ENCODE measurements around the gene MEMO1. TPM values are rescaled to one million over a fixed set of nuclear protein-coding genes. Genes with fewer than 3 reads are reported as not detected.

MEMO1 gene
- total and polyA plus RNA-seq, 8 donors: 3.5 to 33.8 (median 25.6) TPM

DNA sequence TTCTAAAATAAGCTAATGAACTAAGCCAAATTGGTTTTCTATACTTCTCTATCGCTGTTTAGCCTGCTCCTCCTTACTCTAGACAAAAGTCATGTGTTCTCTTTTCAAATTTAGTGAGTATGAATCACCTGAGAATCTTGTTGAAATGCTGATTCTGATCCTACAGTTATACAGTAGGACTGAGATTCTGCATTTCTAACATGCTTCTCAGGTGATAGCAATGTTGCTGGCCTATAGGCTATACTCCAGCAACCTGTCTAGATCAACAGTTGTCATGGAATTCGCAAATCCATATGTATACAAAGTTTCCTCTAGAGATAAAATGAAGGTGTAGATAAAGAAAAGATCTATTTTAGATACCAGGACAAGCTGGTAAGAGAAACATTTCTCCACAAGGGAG lies 62.9 kb downstream of the MEMO1 start:
- 64 to 77% (median 67%) methylated on average over 2 of the region's 2 CpGs for WGBS, 5 donors
- intact Hi-C loops (cut with DNase I; ENCODE audit: low total_unique reads): no loop called here
- Histone ChIP-seq H3K36me3 (peaks cover under 1 to 5% (median 4%) of the 10 kb centered on the region in 4 donors), H3K4me1 (peaks cover 0 to 13% (median 0%) of the 10 kb centered on the region in 4 donors), H3K27ac (no peak overlapping the region), H3K4me3 (no peak overlapping the region), H3K9me3 (no peaks in the 10 kb centered on the region), H3K27me3 (no peaks in the 10 kb centered on the region)
- DNase-seq: no peak
- TF ChIP-seq, protein P1, sequence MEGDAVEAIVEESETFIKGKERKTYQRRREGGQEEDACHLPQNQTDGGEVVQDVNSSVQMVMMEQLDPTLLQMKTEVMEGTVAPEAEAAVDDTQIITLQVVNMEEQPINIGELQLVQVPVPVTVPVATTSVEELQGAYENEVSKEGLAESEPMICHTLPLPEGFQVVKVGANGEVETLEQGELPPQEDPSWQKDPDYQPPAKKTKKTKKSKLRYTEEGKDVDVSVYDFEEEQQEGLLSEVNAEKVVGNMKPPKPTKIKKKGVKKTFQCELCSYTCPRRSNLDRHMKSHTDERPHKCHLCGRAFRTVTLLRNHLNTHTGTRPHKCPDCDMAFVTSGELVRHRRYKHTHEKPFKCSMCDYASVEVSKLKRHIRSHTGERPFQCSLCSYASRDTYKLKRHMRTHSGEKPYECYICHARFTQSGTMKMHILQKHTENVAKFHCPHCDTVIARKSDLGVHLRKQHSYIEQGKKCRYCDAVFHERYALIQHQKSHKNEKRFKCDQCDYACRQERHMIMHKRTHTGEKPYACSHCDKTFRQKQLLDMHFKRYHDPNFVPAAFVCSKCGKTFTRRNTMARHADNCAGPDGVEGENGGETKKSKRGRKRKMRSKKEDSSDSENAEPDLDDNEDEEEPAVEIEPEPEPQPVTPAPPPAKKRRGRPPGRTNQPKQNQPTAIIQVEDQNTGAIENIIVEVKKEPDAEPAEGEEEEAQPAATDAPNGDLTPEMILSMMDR (IDR thresholded peaks at IDR 0.05): no peak
- no peak for TF ChIP-seq POLR2AphosphoS5 (IDR thresholded peaks at IDR 0.05)
- TF ChIP-seq EP300 (IDR thresholded peaks at IDR 0.05): no peak
- no peak for TF ChIP-seq POLR2A (IDR thresholded peaks at IDR 0.05)

DNA sequence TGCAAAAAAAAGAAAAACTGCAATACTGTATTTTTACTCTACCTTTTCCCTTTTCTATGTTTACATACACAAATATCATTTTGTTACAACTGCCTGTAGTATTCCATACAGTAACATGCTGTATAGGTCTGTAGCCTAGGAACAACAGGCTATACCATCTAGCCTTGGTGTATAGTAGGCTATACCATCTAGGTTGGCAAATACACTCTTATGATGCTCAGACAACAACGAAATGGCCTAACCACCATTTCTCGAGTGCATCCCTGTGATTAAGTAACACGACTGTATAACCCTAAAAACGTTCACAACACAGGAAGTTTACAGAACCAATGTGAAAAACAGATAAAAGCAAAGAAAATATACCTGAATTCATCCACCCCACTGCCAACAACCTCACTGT lies 64.0 kb downstream of the MEMO1 start:
- 84 to 88% (median 86%) methylated on average over 4 of the region's 4 CpGs for WGBS, 5 donors
- no peaks in the 10 kb centered on the region for H3K9me3 ChIP-seq
- DNase-seq: no peak
- intact Hi-C loops (cut with DNase I; ENCODE audit: low total_unique reads): no loop called here
- H3K36me3 ChIP-seq: peaks cover 7 to 14% (median 12%) of the 10 kb centered on the region in 4 donors
- TF ChIP-seq EP300 (IDR thresholded peaks at IDR 0.05) (no peak), POLR2A (IDR thresholded peaks at IDR 0.05) (no peak), POLR2AphosphoS5 (IDR thresholded peaks at IDR 0.05) (no peak)
- TF ChIP-seq, protein P1 (IDR thresholded peaks at IDR 0.05): no peak
- H3K27me3 ChIP-seq: no peaks in the 10 kb centered on the region
- no peak overlapping the region for H3K4me3 ChIP-seq
- no peak overlapping the region for H3K27ac ChIP-seq
- peaks cover 0 to 11% (median 0%) of the 10 kb centered on the region in 4 donors for H3K4me1 ChIP-seq

DNA sequence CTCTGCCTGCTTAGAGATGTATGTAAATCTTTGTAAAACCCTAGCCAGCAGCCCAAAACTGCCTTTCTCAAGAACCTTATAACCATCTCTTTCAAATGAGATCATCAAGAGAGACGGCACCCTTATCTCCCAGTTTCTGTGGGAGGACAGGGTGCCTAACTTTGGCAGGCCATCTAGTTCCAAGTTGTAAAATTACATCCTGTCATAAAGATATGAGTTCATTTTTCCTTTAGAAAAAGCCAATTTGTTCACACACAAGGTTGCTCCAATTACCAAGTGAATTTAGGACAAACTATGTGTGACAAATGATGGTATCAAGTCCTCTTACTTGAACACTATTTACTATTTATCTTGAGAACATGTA lies 65.3 kb downstream of the MEMO1 start:
- intact Hi-C loops (cut with DNase I; ENCODE audit: low total_unique reads): no loop called here
- Histone ChIP-seq H3K27ac (no peak overlapping the region), H3K27me3 (no peaks in the 10 kb centered on the region), H3K9me3 (no peaks in the 10 kb centered on the region), H3K4me3 (no peak overlapping the region), H3K36me3 (peaks cover 7 to 18% (median 16%) of the 10 kb centered on the region in 4 donors), H3K4me1 (peaks cover 0 to 8% (median 0%) of the 10 kb centered on the region in 4 donors)
- WGBS, 5 donors: 57 to 68% (median 58%) methylated on average over 1 of the region's 1 CpG
- DNase-seq: no peak
- TF ChIP-seq POLR2A (IDR thresholded peaks at IDR 0.05) (no peak), EP300 (IDR thresholded peaks at IDR 0.05) (no peak), POLR2AphosphoS5 (IDR thresholded peaks at IDR 0.05) (no peak)
- TF ChIP-seq, protein P1 (IDR thresholded peaks at IDR 0.05): no peak

DNA sequence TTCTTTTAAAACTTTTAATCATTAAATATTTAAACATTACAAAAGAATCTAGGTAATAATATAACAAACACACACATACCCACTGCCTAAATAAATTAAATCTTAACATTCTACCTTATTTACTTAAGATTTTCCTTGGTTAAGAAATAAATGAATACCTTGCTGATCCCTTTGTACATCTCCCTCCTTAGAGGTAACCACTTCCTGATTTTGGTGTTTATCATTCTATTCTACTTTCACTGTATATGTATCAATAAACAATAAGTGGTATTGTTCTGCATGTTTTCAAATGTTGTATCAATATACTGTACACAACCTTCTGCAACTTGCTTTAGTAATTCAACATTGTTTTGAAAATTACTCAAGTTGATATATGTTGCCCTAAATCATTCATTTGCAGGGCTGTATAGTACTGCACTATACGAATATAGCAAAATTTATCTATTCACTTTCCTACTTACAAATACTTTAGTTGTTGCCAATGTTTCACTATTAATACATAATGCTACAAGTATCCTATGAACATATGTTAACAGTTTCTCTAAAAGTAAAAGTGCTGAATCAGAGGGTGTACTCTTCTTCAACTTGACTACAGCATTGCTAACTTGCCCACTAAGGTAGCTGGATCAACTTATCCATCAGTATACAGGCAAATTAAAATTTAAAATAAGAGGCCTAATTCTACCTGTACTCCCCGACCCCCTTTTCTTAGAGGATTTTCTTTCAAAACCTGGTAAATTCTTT lies 65.8 kb downstream of the MEMO1 start:
- peaks cover 0 to 8% (median 0%) of the 10 kb centered on the region in 4 donors for H3K4me1 ChIP-seq
- TF ChIP-seq, protein P1 (IDR thresholded peaks at IDR 0.05): no peak
- no peak for TF ChIP-seq EP300 (IDR thresholded peaks at IDR 0.05)
- TF ChIP-seq POLR2A (IDR thresholded peaks at IDR 0.05): no peak
- no peak for TF ChIP-seq POLR2AphosphoS5 (IDR thresholded peaks at IDR 0.05)
- H3K27ac ChIP-seq: no peak overlapping the region
- H3K9me3 ChIP-seq: no peaks in the 10 kb centered on the region
- WGBS, 5 donors: 89 to 93% (median 90%) methylated on average over 2 of the region's 2 CpGs
- H3K4me3 ChIP-seq: no peak overlapping the region
- peaks cover 7 to 21% (median 16%) of the 10 kb centered on the region in 4 donors for H3K36me3 ChIP-seq
- no peak for DNase-seq
- intact Hi-C loops (cut with DNase I; ENCODE audit: low total_unique reads): no loop called here
- no peaks in the 10 kb centered on the region for H3K27me3 ChIP-seq
